Mesenchymal stem cell (in vitro differentiated cells and primary cell): Measurements from ENCODE around the gene APH1A.

ENCODE experiments used
- DNase-seq: peaks from one replicate; pipeline ENCODE4 v3.0.0-alpha.2; 2013
- H2AFZ ChIP-seq: one replicate; pipeline ENCODE4 v1.6.1; 2013; ENCODE audit warnings: low read depth, mild to moderate bottlenecking, control low read depth, inconsistent platforms, low read length, moderate library complexity
- H2AK5ac ChIP-seq: 2 replicates; pipeline ENCODE4 v1.6.1; 2013; ENCODE audit warnings: low read length, moderate library complexity, mild to moderate bottlenecking, inconsistent platforms; ENCODE audit not compliant: severe bottlenecking
- H2BK120ac ChIP-seq: one replicate; pipeline ENCODE4 v1.6.1; 2013; ENCODE audit warnings: low read depth, mild to moderate bottlenecking, inconsistent platforms, low read length, moderate library complexity
- H2BK12ac ChIP-seq, 2 experiments: one replicate each; pipeline ENCODE4 v1.6.1; 2013; ENCODE audit warnings: inconsistent platforms in 2 of 2, low read length in 2 of 2, mild to moderate bottlenecking in 2 of 2, moderate library complexity in 2 of 2, control low read depth in 1 of 2
- H2BK15ac ChIP-seq: one replicate; pipeline ENCODE4 v1.6.1; 2013; ENCODE audit warnings: mild to moderate bottlenecking, low read depth, inconsistent platforms; ENCODE audit not compliant: poor library complexity, severe bottlenecking
- H2BK5ac ChIP-seq: 2 replicates; pipeline ENCODE4 v1.6.1; 2013; ENCODE audit warnings: low read depth, mild to moderate bottlenecking, low read length, control low read depth, inconsistent platforms; ENCODE audit not compliant: poor library complexity, severe bottlenecking
- H3K14ac ChIP-seq, 2 experiments: one replicate each; pipeline ENCODE4 v1.6.1; 2013; ENCODE audit warnings: inconsistent platforms in 2 of 2, low read length in 2 of 2, control low read depth in 1 of 2, mild to moderate bottlenecking in 1 of 2, moderate library complexity in 1 of 2
- H3K18ac ChIP-seq, 2 experiments: one replicate each; pipeline ENCODE4 v1.6.1; 2013; ENCODE audit warnings: inconsistent platforms in 2 of 2, low read length in 2 of 2, control low read depth in 1 of 2, low read depth in 1 of 2, mild to moderate bottlenecking in 1 of 2
- H3K23ac ChIP-seq, 2 experiments: one replicate each; pipeline ENCODE4 v1.6.1; 2013; ENCODE audit warnings: inconsistent platforms in 2 of 2, low read length in 2 of 2, mild to moderate bottlenecking in 2 of 2, moderate library complexity in 2 of 2, control low read depth in 1 of 2
- H3K27ac ChIP-seq: 2 replicates; pipeline ENCODE4 v1.5.1; 2013; ENCODE audit warnings: mild to moderate bottlenecking, moderate library complexity, low read length, control low read depth, inconsistent platforms; ENCODE audit not compliant: poor library complexity, severe bottlenecking
- H3K27me3 ChIP-seq, 2 experiments: 2 replicates each; pipeline versions ENCODE4 v1.6.1 to v1.7.0; 2013; ENCODE audit warnings: low read length in 2 of 2, mild to moderate bottlenecking in 2 of 2, moderate library complexity in 2 of 2, control low read depth in 1 of 2, inconsistent platforms in 1 of 2; ENCODE audit not compliant: control insufficient read depth in 1 of 2, insufficient read depth in 1 of 2
- H3K36me3 ChIP-seq, 2 experiments: 2 replicates each; pipeline versions ENCODE4 v1.6.1 to v1.7.0; 2013; ENCODE audit warnings: low read length in 2 of 2, control low read depth in 1 of 2, inconsistent platforms in 1 of 2, low read depth in 1 of 2, mild to moderate bottlenecking in 1 of 2; ENCODE audit not compliant: insufficient read depth in 2 of 2, control insufficient read depth in 1 of 2
- H3K4ac ChIP-seq, 2 experiments: one replicate each; pipeline ENCODE4 v1.6.1; 2013; ENCODE audit warnings: inconsistent platforms in 2 of 2, low read length in 2 of 2, mild to moderate bottlenecking in 2 of 2, moderate library complexity in 2 of 2, control low read depth in 1 of 2, low read depth in 1 of 2
- H3K4me1 ChIP-seq: 2 replicates; pipeline ENCODE4 v1.6.1; 2013; ENCODE audit warnings: low read depth, low read length, control low read depth; ENCODE audit not compliant: control insufficient read depth, insufficient read depth
- H3K4me2 ChIP-seq: 2 replicates; pipeline ENCODE4 v1.6.1; 2013; ENCODE audit warnings: low read length, mild to moderate bottlenecking, inconsistent platforms; ENCODE audit not compliant: poor library complexity, severe bottlenecking
- H3K4me3 ChIP-seq, 2 experiments: 2 replicates each; pipeline versions ENCODE4 v1.5.1 to v1.7.0; 2013; ENCODE audit warnings: low read length in 2 of 2, mild to moderate bottlenecking in 2 of 2, control low read depth in 1 of 2, low read depth in 1 of 2; ENCODE audit not compliant: insufficient read depth in 1 of 2
- H3K79me1 ChIP-seq: replicated peaks from 2 replicates; pipeline ENCODE4 v1.6.1; 2013; ENCODE audit warnings: mild to moderate bottlenecking, control low read depth, low read length, inconsistent platforms; ENCODE audit not compliant: poor library complexity, severe bottlenecking
- H3K9ac ChIP-seq: 2 replicates; pipeline ENCODE4 v1.7.0; 2013; ENCODE audit warnings: mild to moderate bottlenecking, low read length, moderate library complexity
- H3K9me3 ChIP-seq: 2 replicates; pipeline ENCODE4 v1.7.0; 2013; ENCODE audit warnings: mild to moderate bottlenecking, low read length; ENCODE audit not compliant: control insufficient read depth
- H4K8ac ChIP-seq: one replicate; pipeline ENCODE4 v1.6.1; 2013; ENCODE audit warnings: inconsistent platforms, mild to moderate bottlenecking, low read length, moderate library complexity
- H4K91ac ChIP-seq: one replicate; pipeline ENCODE4 v1.6.1; 2013; ENCODE audit warnings: mild to moderate bottlenecking, low read length, inconsistent platforms
- WGBS: methylation state at CpG from one replicate; pipeline ENCODE4 v1.1.7; 2013; ENCODE audit warnings: mixed read lengths; 5-methylcytosine and 5-hydroxymethylcytosine counted together

APH1A gene

DNA sequence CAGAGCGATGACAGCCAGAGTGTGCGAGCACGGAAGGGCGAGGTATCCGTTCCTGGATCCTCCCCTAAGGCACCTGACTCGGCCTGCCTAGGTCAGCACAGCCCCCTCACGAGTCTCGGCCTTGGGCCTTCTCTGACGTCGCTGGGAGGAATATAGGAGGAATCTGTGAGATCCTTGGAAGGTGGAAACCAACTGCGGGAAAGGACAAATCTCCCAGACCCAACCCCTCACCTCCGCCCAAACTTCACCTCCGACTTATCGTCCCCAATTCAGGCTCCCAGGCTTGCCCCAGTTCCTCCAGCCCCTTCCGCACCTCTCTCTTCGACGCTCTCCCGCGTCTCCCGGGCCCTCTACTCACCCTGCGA, 494 bp downstream of the APH1A start:
- Histone ChIP-seq H3K27me3 (no peaks in the 10 kb centered on the region), H2BK12ac (no peak overlapping the region), H3K9me3 (no peaks in the 10 kb centered on the region), H3K27ac (peak overlapping the region; percentile 12), H2BK5ac (no peak overlapping the region), H4K91ac (peak overlapping the region; percentile 30), H2AFZ (peak overlapping the region; percentile 84), H3K4me2 (peak overlapping the region; percentile 85), H2AK5ac (peak overlapping the region; percentile 24), H2BK120ac (peak overlapping the region; percentile 50), H3K18ac (peak overlapping the region; percentile 50 to 95), H3K4me1 (peaks cover 11% of the 10 kb centered on the region), H3K36me3 (peaks cover 14 to 33% of the 10 kb centered on the region in 2 experiments), H2BK15ac (peak overlapping the region; percentile 35), H3K79me1 (peaks cover 13% of the 10 kb centered on the region), H3K23ac (no peak overlapping the region), H4K8ac (peak overlapping the region; percentile 67), H3K4ac (peak overlapping the region; percentile 75 to 95), H3K14ac (peak overlapping the region in 1 of 2 experiments; percentile 84), H3K4me3 (peak overlapping the region; percentile 68 to 100), H3K9ac (peak overlapping the region; percentile 98)
- DNase-seq: peak; percentile 46
- WGBS: under 1% methylated on average over 17 of the region's 21 CpGs

DNA sequence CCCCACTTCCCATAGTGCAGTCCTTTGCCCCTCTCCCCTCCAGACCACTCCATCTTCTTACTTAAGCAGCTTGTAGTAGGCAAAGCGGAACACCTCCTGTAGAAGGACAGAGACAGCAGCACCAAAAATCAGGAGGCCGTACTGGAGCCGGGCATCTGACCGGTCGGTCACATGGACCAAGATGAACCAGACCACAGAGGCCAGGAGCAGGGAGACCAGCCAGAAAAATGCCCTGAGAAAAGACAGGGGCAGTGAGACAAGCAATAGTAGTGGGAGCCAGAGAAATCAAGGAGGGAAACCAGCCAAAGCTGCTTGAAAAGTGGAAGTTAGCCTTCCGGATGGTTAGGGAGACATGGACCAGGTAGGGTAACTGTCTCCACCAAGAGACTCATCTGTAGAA, 920 bp downstream of the APH1A start:
- Histone ChIP-seq H2AK5ac (peak overlapping the region; percentile 15), H4K8ac (no peak overlapping the region)

DNA sequence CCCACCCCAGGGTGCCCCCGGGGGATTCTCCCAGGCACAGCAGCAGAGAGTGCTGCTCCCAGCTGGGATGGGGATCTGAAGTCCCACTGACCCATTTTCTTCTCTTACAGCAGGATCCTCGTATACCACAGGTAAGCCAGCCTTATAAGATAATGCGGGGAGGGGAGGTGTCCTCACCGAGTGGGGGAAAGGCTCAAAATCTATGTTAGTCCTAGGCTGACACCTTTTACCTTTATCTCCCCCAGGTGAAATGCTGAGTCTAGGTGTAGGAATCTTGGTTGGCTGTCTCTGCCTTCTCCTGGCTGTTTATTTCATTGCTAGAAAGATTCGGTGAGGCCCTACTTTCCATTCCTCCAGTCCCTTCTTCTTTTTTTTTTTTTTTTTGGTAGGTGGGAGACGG, 5.3 kb downstream of the APH1A start:
- Histone ChIP-seq H3K4me2 (no peak overlapping the region), H3K4me3 (no peak overlapping the region), H2BK15ac (no peak overlapping the region), H3K79me1 (peaks cover 15% of the 10 kb centered on the region), H3K18ac (no peak overlapping the region), H2AK5ac (no peak overlapping the region), H2BK5ac (no peak overlapping the region), H4K8ac (no peak overlapping the region), H3K4ac (no peak overlapping the region), H2BK120ac (no peak overlapping the region), H3K9me3 (no peaks in the 10 kb centered on the region), H3K9ac (no peak overlapping the region), H2BK12ac (no peak overlapping the region), H3K23ac (no peak overlapping the region), H4K91ac (no peak overlapping the region), H3K27ac (no peak overlapping the region), H3K36me3 (peaks cover 14 to 33% of the 10 kb centered on the region in 2 experiments), H3K14ac (no peak overlapping the region), H2AFZ (no peak overlapping the region), H3K27me3 (peaks cover 10 to 19% of the 10 kb centered on the region in 2 experiments), H3K4me1 (peaks cover 18% of the 10 kb centered on the region)
- no peak for DNase-seq
- WGBS: 100% methylated on average over 3 of the region's 6 CpGs

More for the DNA sequence above, 920 bp downstream of the APH1A start:
- H3K23ac ChIP-seq: no peak overlapping the region
- peak overlapping the region in 1 of 2 experiments; percentile 54 for H3K18ac ChIP-seq
- H3K4me1 ChIP-seq: peaks cover 10% of the 10 kb centered on the region
- no peak overlapping the region for H2BK120ac ChIP-seq
- H3K4me3 ChIP-seq: peak overlapping the region; percentile 68 to 100
- peak overlapping the region in 1 of 2 experiments; percentile 69 for H3K14ac ChIP-seq
- H2BK15ac ChIP-seq: no peak overlapping the region
- H4K91ac ChIP-seq: no peak overlapping the region
- no peaks in the 10 kb centered on the region for H3K27me3 ChIP-seq
- H3K27ac ChIP-seq: no peak overlapping the region
- H3K36me3 ChIP-seq: peaks cover 14 to 33% of the 10 kb centered on the region in 2 experiments
- H2BK12ac ChIP-seq: no peak overlapping the region
- peaks cover 13% of the 10 kb centered on the region for H3K79me1 ChIP-seq
- H2AFZ ChIP-seq: no peak overlapping the region
- H3K4ac ChIP-seq: peak overlapping the region; percentile 3 to 63
- WGBS: 66% methylated on average over 6 of the region's 6 CpGs
- no peaks in the 10 kb centered on the region for H3K9me3 ChIP-seq
- H3K4me2 ChIP-seq: peak overlapping the region; percentile 85
- no peak for DNase-seq
- no peak overlapping the region for H2BK5ac ChIP-seq
- peak overlapping the region; percentile 98 for H3K9ac ChIP-seq

DNA sequence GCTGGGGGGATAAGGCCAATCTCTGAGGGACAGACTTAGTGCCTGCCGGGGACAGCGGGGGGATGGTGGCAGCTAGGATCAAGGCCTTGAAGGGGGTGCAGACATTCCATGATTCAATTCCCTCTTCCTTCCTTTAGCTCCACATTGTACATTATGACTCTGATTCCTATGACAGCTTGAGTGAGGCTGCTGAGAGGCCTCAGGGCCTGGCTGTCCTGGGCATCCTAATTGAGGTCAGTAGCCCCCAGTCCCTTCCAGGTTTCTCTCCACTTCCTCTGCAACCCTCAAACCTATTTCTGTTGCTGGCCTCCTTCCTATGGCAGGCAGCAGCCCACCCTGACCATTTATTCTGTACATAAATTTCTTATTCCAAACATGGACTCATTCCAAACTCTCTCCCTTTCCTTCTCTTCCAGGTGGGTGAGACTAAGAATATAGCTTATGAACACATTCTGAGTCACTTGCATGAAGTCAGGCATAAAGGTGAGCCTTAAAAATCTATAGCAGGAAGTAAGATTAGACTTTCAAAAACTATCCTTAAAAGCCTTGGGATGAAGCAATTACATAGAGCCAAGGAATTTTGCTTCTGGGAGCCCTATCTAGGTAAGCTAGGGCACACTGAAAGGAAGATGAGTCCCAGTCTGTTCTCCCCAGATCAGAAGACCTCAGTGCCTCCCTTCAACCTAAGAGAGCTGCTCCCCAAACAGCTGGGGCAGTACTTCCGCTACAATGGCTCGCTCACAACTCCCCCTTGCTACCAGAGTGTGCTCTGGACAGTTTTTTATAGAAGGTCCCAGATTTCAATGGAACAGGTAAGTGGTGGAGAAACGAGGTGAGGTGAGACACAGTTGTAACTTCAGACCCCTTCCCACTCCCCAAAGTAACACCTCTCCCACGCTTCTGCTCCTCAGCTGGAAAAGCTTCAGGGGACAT, 6.2 kb downstream of the APH1A start:
- Histone ChIP-seq H3K27me3 (peaks cover 19 to 28% of the 10 kb centered on the region in 2 experiments), H2BK15ac (no peak overlapping the region), H2BK12ac (no peak overlapping the region), H4K91ac (no peak overlapping the region), H3K23ac (no peak overlapping the region), H3K9me3 (no peaks in the 10 kb centered on the region), H3K36me3 (peaks cover 14 to 33% of the 10 kb centered on the region in 2 experiments), H3K4ac (no peak overlapping the region), H3K4me2 (no peak overlapping the region), H3K79me1 (peaks cover 15% of the 10 kb centered on the region), H3K14ac (no peak overlapping the region), H3K4me3 (no peak overlapping the region), H4K8ac (no peak overlapping the region), H3K18ac (no peak overlapping the region), H2BK5ac (no peak overlapping the region), H2BK120ac (no peak overlapping the region), H3K9ac (no peak overlapping the region), H2AK5ac (no peak overlapping the region), H3K4me1 (peaks cover 20% of the 10 kb centered on the region), H2AFZ (no peak overlapping the region), H3K27ac (no peak overlapping the region)
- WGBS: 92% methylated on average over 4 of the region's 6 CpGs
- DNase-seq: no peak
